HUES48 (cell line): ENCODE measurements around the gene NTM.
A peak's percentile ranks its signal among the peaks of the same experiment; 100 is the strongest.

ENCODE experiments used
- H3K27ac ChIP-seq: one replicate; pipeline ENCODE4 v1.7.0; 2013; ENCODE audit warnings: low read depth, low read length, inconsistent platforms
- H3K27me3 ChIP-seq: 2 replicates; pipeline ENCODE4 v1.6.1; 2013; ENCODE audit warnings: mild to moderate bottlenecking, low read length; ENCODE audit not compliant: control insufficient read depth, insufficient read depth
- H3K36me3 ChIP-seq: 2 replicates; pipeline ENCODE4 v1.6.1; 2013; ENCODE audit warnings: low read length; ENCODE audit not compliant: control insufficient read depth, insufficient read depth
- H3K4me1 ChIP-seq: 2 replicates; pipeline ENCODE4 v1.6.1; 2013; ENCODE audit warnings: mild to moderate bottlenecking, low read length; ENCODE audit not compliant: control insufficient read depth, insufficient read depth
- H3K4me3 ChIP-seq: 2 replicates; pipeline ENCODE4 v1.5.1; 2013; ENCODE audit warnings: mild to moderate bottlenecking, low read depth, low read length
- H3K9ac ChIP-seq: 2 replicates; pipeline ENCODE4 v1.6.1; 2013; ENCODE audit warnings: mild to moderate bottlenecking, low read depth, low read length, moderate library complexity
- H3K9me3 ChIP-seq: 2 replicates; pipeline ENCODE4 v1.6.1; 2013; ENCODE audit warnings: low read length; ENCODE audit not compliant: control insufficient read depth, insufficient read depth

The NTM gene

DNA sequence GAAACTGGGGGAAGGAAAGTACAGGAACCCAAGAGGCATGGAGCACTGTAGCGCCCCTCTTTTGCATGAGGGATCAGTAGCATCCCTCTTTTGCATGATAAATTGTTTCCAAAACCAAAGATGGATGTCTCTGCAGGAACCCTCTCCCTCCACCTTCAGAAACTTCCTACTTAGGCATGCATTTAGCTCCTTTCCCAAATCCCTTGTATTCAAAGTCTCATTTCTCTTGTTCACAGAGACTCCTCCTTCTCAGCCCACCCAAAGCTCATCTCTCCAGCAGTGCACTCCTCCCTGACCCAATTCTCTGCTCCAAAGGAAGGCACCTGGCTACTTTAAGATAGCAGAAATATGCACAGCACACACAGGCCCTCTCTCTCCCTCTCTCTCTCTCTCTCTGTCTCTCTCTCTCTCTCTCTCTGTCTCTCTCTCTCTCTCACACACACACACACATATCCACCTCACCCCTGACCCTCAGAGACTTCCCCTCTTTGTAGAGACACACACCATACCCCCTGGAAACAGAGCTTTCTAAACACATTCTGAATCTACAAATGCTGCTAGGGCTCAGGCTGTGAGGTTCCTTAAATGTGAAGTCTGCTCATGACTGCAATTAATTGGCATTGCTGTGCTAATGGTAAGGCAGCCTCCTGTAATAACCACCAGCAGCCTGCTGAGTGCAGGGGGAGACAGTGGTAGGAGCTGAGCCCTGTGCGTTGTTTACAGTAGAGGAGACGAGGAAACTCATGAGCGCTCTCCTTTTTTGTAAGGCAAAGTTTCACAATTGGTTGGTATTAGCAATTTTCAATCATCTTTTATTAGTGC is 519.6 kb downstream of the NTM start:
- Histone ChIP-seq H3K4me3 (no peak overlapping the region), H3K36me3 (no peaks in the 10 kb centered on the region), H3K27ac (peak overlapping the region; percentile 91), H3K27me3 (no peaks in the 10 kb centered on the region), H3K4me1 (peaks cover 40% of the 10 kb centered on the region), H3K9ac (0 out of 2 replicates have a peak overlapping the region, but pooled peaks have one; percentile 0), H3K9me3 (no peaks in the 10 kb centered on the region)

DNA sequence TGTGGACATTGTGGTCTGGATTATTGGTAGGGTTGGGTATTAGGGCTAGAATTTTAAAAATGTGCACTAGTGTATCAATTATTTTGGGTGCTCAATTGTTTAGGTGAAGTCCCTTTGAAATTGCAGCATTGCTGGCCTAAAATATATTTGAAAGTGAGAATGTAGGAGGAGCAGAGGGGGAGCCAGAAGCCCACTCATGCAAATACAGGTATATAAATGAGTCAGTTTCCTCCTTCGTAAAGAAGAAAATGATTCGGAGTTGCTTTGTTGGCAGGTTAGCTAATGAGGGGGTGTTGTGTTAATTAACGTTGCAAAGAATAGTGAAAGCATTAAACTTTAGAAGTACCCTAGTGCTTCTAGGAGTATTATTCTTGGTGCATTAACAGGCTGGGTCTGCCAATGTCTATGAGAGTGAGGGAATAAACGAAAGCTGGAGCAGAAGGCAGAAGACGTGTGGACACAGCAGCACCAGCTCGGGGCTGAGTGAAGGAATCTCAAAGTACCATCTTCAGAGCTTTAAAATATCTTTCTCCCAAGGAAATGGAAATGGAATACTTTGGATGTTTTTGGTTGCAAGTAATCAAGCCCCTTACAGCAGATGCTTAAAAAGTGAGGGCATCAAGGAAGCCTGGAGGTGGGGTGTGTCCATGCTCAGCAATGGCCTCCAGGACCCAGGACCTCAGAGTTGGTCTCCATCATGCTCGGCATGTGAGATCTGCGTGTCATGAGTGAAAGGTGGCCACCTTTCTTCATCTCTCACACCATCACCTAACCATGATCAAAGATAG is 522.9 kb downstream of the NTM start:
- Histone ChIP-seq H3K9ac (no peak overlapping the region), H3K36me3 (no peaks in the 10 kb centered on the region), H3K4me3 (no peak overlapping the region), H3K4me1 (peaks cover 38% of the 10 kb centered on the region), H3K27ac (no peak overlapping the region), H3K9me3 (no peaks in the 10 kb centered on the region), H3K27me3 (no peaks in the 10 kb centered on the region)

DNA sequence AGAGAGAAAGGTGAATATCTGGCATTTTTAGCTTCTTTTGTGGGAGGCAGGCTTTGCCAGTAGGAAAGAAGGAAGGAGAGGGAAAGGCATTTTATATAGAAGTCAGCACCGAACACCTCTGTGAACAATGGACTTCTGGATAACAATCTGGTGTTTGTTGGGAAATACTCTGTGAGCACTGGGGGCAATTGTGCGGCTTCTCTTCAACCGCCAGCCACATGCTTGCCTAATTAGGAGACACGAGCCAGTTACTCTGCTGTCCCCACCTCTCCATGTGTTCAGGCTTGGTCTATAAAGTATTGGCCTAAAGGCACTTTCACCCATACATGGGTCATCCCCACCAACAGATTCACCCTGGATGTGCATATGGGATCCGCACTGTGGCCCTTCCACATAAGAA is 523.6 kb downstream of the NTM start:
- H3K36me3 ChIP-seq: no peaks in the 10 kb centered on the region

DNA sequence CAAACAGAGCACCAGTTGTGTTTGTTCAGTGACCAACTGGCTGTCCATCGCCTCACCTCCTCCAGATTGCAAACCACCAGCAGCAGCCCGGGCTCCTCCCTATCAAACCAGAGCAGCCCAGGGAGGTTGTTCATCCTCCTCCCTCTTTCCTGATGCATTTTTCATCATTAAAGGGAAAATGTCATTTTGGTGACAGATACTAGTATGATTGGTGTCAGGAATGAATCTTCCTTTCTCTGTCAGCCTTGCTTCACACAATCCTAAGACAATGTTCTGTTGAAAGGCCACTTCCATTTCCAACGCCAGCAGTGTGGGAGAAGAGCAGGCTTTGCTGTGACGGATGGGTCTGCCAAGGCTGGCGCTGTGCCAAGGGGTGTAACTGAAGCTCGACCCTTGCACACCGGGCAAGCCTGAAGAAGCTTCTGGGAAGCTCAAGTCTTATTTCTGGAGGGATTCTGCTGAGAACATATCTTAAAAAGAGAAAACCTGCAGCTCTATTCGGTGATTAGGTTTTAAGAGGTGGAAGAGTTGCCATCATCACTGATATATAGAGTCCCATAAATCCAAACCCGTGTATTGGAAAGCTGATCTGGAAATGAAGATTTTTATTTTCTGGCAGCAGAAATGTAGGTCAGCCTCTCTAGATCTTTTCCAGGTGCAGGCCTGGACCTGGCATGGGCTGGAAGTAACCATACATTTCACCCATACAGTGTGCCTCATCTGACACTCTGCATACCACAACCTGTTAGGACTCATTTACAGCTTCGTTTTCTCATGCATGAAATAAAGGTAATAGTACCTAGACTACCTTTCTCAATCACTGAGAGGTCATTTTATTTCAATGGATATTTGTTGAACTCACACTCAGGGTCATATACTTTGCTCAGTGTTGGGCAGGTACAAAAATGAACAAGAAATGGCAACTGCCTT is 524.5 kb downstream of the NTM start:
- Histone ChIP-seq H3K9ac (no peak overlapping the region), H3K9me3 (no peaks in the 10 kb centered on the region), H3K27ac (no peak overlapping the region), H3K4me3 (no peak overlapping the region), H3K27me3 (no peaks in the 10 kb centered on the region), H3K36me3 (no peaks in the 10 kb centered on the region), H3K4me1 (peaks cover 23% of the 10 kb centered on the region)

More for the DNA sequence above, 523.6 kb downstream of the NTM start:
- Histone ChIP-seq H3K4me3 (no peak overlapping the region), H3K9me3 (no peaks in the 10 kb centered on the region), H3K27me3 (no peaks in the 10 kb centered on the region), H3K4me1 (peaks cover 32% of the 10 kb centered on the region), H3K27ac (no peak overlapping the region), H3K9ac (no peak overlapping the region)

DNA sequence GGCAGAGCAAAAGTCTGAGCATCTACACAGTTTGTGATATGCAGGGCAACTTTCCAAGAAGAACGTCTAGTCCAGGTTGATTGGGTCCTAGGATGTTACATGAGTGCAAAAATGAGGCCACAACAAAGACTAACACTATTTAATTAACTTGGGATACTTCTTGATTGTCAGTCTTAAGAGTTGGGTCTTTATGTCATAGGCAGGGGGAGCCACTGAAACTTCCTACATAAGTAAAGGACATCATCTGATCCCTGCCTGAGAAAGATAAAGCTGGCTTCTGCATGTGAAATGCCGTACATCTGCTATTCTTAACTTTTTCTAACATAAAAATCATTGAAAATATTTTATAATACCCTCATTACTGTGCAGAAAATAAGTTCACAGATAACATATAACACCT is 525.5 kb downstream of the NTM start:
- H3K9me3 ChIP-seq: no peaks in the 10 kb centered on the region
- no peak overlapping the region for H3K9ac ChIP-seq
- H3K4me1 ChIP-seq: peaks cover 15% of the 10 kb centered on the region
- H3K36me3 ChIP-seq: no peaks in the 10 kb centered on the region
- no peaks in the 10 kb centered on the region for H3K27me3 ChIP-seq
- H3K4me3 ChIP-seq: no peak overlapping the region
- H3K27ac ChIP-seq: no peak overlapping the region

DNA sequence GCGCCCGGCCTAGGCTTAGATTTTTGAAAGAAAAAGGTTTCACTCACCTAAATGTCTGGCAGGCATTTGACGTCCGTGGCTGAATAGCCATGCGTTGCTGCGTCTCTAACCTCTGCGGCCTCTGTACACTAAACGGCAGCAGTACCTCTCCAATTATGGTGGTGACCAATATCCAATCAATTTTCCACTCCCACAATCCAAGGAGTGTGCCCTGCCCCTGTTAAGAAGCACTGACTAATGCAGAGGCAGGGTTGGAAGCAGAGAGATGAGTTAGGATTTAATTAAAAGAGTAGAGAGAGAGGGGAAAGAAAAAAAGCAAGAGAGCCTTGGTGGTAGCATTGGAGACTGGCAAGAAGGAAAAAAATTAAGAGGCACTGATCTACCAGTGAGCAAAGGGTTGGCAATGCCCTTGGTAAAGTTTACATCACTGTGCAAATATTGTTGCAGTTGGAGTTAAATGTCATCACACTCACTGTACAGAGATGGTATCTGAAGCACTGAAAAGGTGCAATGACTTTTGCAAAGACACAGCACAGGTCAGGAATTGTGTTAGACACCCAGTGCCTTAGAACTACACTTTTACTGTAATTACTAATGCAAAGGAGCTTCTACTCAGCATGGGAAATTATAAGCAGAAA is 526.7 kb downstream of the NTM start:
- Histone ChIP-seq H3K27me3 (no peaks in the 10 kb centered on the region), H3K9me3 (no peaks in the 10 kb centered on the region), H3K36me3 (no peaks in the 10 kb centered on the region), H3K4me1 (0 out of 2 replicates have a peak, but pooled peaks cover 5% of the 10 kb centered on the region), H3K27ac (no peak overlapping the region), H3K4me3 (no peak overlapping the region), H3K9ac (no peak overlapping the region)

DNA sequence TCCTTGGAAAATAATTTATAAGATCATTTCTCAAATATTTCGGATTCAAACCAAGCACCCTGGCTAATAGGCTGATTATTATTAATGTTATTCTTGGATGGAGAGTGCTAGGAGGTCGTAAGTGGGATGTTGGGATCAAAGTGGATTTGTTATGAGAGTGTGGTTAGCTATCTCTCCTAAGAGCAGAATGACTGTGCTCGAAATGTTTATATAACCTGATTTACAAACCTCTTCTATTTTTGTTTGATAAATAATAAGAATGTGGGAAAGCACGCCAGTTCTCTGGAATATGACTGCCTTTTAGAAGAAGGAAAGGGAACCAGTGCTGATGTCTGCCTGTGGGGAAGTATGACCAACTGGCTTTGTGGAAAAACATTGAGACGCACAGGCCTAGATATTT is 527.5 kb downstream of the NTM start:
- no peaks in the 10 kb centered on the region for H3K4me1 ChIP-seq
- no peaks in the 10 kb centered on the region for H3K27me3 ChIP-seq
- no peak overlapping the region for H3K4me3 ChIP-seq
- H3K9me3 ChIP-seq: no peaks in the 10 kb centered on the region
- no peak overlapping the region for H3K9ac ChIP-seq
- no peaks in the 10 kb centered on the region for H3K36me3 ChIP-seq
- H3K27ac ChIP-seq: no peak overlapping the region

DNA sequence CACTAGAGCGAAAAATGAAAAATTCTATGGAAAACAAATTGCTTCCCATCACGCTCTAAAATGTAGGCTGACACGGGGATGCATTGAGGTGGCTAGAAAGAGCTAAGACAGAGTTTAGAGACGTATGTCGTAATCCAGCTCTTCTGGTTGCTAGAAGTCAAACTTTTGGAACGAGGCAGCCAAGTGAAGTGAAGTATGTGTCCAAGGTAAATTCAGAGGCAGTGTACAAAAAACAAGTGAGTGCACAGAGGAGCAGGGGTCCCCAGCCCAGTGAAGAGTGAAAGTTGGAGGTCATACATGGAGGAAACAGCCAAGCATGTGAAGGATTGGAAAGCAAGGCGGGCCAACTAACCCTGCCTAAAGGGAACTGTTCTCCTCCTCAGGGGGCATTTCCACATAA is 528.5 kb downstream of the NTM start:
- no peaks in the 10 kb centered on the region for H3K27me3 ChIP-seq
- no peaks in the 10 kb centered on the region for H3K9me3 ChIP-seq
- no peak overlapping the region for H3K4me3 ChIP-seq
- no peaks in the 10 kb centered on the region for H3K36me3 ChIP-seq
- H3K27ac ChIP-seq: no peak overlapping the region
- no peak overlapping the region for H3K9ac ChIP-seq
- H3K4me1 ChIP-seq: peaks cover under 1% of the 10 kb centered on the region; the same call in 1 of the 2 replicates

DNA sequence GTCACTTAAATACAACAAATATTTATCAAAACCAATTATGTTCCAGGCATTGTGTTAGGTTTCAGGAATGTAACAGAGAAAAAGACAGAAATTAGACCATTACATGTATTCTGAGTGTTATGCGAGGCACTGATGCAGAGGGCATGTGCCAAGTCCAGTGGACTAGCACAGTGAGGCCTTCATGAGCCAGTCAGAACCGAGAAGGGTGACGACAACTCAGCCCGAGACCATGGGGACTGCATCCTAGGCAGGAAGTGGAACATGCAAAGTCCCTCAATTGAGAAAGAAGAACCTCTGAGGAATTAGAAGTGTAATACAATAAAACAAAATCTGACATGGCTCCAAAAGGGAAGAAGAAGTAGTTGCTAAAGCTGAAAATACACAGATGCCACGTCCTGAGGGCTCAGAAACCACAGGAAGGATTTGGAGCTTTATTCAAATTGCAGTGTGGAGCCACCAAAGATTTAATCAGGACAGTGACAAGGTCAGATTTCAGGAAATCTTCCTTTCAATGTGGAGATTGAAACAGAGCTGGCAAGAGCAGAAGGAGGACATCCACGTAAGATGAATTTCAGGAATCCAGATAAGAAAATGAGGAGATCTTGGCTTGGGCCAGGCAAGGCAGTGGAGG is 529.6 kb downstream of the NTM start:
- H3K9ac ChIP-seq: no peak overlapping the region
- no peak overlapping the region for H3K27ac ChIP-seq
- no peaks in the 10 kb centered on the region for H3K27me3 ChIP-seq
- H3K9me3 ChIP-seq: no peaks in the 10 kb centered on the region
- H3K4me3 ChIP-seq: no peak overlapping the region
- H3K4me1 ChIP-seq: peaks cover 11% of the 10 kb centered on the region
- H3K36me3 ChIP-seq: no peaks in the 10 kb centered on the region

DNA sequence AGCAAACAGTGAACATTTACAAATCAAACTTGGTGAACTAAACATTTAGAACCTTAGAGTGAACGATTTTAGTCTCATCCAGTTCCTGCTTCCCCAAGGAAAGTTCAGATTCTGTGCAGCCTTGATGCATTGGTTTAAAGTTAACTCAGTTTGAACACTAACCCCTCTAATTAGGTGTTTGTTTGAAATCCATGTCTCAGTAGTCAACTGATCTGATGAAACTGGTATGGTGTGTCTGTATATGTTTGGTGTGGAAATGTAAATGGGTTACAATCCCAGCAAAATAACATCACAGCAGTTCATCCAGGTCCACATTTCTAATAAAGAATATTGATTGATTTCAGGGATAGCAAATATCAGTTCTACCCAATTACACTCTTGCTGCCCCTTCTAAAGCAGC is 532.0 kb downstream of the NTM start:
- H3K4me3 ChIP-seq: no peak overlapping the region
- no peaks in the 10 kb centered on the region for H3K36me3 ChIP-seq
- no peak overlapping the region for H3K27ac ChIP-seq
- H3K9me3 ChIP-seq: no peaks in the 10 kb centered on the region
- no peak overlapping the region for H3K9ac ChIP-seq
- H3K4me1 ChIP-seq: peaks cover 14% of the 10 kb centered on the region
- no peaks in the 10 kb centered on the region for H3K27me3 ChIP-seq
